HG03571 (cell line): ENCODE measurements around the gene BSX.

Experiments used
- ATAC-seq: cut with Tn5 transposase; IDR thresholded peaks from one replicate; pipeline ENCODE4 v1.9.1; 2021; ENCODE audit not compliant: unreplicated experiment

Gene BSX

DNA sequence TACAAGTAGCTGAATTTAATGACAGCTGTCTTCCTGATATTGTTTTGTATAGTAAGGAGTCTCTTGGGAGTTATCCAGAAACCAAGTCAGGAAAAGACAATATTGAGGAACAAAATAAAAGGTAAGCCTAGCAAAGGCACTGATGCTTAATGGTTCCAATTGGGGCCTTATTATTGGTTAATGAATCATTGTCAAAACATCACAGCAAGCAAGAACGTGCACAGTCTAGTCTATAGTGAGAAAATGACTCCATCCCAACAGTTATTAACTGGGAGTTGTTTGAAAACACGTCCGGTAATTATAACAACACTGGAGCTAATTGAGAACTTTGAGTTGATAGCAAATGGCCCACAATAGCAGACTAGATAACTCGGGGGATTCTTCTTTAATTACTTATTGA lies 17.7 kb downstream of the BSX start:
- ATAC-seq = no peak

DNA sequence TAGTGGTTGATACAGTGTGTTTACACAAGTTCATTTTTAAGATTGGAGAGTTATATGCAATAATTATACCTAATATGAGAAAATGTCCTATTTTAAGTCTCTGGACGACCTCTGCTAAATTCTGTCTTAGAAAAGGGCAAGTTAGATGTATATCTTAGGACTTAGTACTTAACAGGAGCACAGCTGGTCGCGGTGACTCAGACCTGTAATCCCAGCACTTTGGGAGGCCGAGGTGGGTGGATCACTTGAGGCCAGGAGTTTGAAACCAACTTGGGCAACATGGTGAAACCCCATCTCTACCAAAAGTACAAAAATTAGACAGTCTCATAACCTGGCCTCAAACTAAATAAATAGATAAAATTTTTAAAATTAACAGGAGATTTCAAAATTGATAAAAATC lies 27.2 kb downstream of the BSX start:
- ATAC-seq = no peak

DNA sequence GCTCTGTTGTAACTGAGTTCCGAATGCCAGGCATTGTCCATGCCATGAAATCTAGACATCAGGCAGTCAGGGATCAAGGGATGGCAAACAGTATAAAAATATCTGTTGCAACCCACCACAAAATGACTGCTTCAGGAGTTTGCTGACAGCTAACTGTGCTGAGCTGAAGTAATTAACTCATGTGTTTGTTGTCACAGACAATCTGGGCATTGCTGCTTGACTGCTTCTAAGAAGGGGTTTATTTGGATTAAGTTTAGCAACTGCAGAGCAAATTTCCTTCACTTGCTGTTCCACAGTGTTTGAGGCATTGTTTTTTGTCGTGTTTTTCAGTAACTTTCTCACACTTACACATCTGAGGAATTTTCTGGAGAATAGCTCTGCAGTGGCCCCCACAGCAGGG lies 30.4 kb downstream of the BSX start:
- no peak for ATAC-seq

DNA sequence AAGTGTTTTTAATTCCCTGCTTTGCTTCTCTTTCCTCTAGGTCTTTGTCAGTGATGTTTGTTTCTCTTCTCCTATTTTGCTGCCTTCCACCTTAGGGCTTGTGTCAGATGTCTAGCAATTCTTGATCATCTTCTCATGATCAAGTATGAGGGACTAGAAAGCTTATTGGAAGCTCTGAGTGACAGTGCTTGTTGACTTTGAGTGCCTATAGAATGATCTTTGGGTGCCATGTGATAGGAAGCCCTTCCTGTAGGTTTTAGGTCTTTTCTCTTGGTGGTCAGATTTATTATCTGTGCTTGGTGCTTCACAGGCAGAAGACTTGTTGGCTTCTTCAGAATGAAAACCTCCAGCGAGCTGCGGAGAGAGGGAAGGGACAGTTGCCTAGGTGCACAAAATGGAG lies 43.1 kb downstream of the BSX start:
- no peak for ATAC-seq

DNA sequence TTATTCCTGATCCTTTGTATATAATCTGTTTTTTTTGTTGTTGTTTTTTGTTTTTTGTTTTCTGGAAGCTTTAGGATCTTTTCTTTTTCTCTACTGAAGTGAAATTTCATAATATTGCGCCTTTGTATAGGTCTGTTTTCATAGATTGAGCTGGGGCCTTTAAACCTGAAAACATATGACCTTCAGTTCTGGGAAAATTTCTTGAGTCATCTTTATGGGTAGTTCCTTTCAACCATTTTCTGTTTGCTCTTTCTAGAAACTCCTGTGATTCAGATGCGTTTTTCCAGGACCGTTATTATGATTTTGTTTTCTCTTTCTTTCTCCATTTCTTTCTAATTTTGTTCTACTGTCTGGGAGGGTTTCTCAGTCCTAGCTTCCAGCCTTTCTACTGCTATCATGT lies 43.7 kb downstream of the BSX start:
- ATAC-seq = no peak

DNA sequence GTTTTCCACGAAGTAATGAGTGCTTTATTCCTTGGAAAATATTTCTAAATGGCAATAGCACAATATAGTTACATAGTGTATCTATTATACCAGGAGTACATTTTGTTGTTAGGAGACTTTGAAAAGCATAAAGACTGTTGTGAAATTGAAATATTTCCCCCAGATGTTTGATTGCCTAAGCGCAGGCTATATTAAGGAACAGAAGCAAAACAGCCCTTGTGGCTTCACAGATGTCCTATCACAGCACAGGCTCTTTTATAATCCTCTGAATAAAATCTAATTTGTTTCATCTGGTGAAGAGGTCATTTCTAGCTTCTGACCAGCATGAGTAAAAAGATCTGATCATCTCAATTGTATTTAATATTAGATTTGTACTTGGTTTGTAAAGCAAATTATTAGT lies 48.2 kb downstream of the BSX start:
- ATAC-seq = no peak

DNA sequence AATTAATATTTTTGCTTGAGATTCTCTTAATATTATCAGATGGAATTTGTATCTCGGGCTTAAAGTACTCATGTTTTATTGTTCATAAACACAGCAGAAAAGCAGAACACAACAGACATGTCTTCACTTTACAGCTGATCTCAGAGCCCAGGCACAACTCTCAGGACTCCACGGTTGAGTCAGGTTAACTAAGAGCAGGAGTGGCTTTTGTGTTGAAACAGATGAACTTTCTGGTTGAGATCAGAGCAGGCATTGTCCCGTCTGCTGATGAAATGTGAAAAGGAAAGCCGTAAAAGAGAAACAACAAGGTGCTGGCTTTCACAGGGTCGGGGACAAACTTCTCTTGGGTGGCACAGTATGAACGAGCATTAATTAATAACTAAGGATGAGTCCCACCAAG lies 50.1 kb downstream of the BSX start:
- ATAC-seq = no peak
